Erythroblast (primary cell): ENCODE results near the gene DENND6B.

Experiments
- GATA1 ChIP-seq: IDR thresholded peaks from 2 replicates; pipeline ENCODE4 v1.6.1; 2011; ENCODE audit warnings: low read depth, mild to moderate bottlenecking, control low read depth, low read length, moderate library complexity
- POLR2A ChIP-seq: IDR thresholded peaks from 2 replicates; pipeline ENCODE4 v1.6.1; 2011; ENCODE audit warnings: mild to moderate bottlenecking, low read length

DNA sequence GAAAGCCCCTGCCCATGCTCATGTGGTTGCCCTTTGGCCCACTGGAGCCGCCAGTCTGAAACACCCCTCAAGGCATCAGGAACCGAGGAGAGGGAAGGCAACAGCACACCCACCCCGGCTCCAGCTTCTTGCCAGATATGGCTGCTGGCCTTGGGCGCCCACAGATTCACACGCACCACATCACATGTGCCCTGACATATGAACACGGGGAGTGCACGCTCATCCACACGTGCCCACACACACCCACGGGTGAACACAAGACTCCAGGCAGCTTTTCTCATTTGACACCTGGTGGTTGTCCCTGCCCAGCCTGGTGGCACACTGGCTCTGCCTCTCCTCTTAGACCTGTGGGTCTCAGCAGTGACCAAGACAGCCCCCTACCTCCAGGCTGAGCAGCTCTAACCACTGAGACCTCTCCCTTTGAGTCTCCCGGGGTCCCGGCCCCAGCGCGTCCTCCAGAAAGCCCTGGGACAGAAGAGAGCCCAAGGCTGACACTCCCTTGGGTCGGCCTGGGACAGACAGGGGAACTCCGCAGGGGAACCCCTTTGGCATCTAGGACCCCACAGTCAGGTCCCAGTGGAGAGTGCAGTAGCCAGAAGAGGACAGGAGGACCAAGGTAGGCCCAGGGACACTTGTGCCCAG, 62.6 kb downstream of the DENND6B start:
- no peak for TF ChIP-seq POLR2A
- no peak for TF ChIP-seq GATA1
